ENCODE data around the gene C1QTNF1.

GRCh38 chr17:79033046-79033616, 9.2 kb downstream of the C1QTNF1 start:
- TF ChIP-seq CTCF (IDR thresholded peaks at IDR 0.05 in 2 of 3, conservative IDR thresholded peaks at IDR 0.05 in 1 of 3; ENCODE audit: borderline replicate concordance in 1 of 3, insufficient read depth in 1 of 3, low read depth in 2 of 3, low read length in 2 of 3): no peak
- no peak for TF ChIP-seq POLR2AphosphoS5 (IDR thresholded peaks at IDR 0.05; ENCODE audit: low read depth, low read length)
- no peak for TF ChIP-seq EZH2 (IDR thresholded peaks at IDR 0.05)
- TF ChIP-seq, protein P1, sequence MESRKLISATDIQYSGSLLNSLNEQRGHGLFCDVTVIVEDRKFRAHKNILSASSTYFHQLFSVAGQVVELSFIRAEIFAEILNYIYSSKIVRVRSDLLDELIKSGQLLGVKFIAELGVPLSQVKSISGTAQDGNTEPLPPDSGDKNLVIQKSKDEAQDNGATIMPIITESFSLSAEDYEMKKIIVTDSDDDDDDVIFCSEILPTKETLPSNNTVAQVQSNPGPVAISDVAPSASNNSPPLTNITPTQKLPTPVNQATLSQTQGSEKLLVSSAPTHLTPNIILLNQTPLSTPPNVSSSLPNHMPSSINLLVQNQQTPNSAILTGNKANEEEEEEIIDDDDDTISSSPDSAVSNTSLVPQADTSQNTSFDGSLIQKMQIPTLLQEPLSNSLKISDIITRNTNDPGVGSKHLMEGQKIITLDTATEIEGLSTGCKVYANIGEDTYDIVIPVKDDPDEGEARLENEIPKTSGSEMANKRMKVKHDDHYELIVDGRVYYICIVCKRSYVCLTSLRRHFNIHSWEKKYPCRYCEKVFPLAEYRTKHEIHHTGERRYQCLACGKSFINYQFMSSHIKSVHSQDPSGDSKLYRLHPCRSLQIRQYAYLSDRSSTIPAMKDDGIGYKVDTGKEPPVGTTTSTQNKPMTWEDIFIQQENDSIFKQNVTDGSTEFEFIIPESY (IDR thresholded peaks at IDR 0.05; ENCODE audit: extremely low read depth, insufficient replicate concordance, low read length): no peak
- no peak for TF ChIP-seq ZNF274 (IDR thresholded peaks at IDR 0.05; ENCODE audit: low read depth, low read length)
- no peak for TF ChIP-seq SIN3A (IDR thresholded peaks at IDR 0.05; ENCODE audit: low read depth)
- no peak for TF ChIP-seq CEBPB (IDR thresholded peaks at IDR 0.05; ENCODE audit: low read depth)
- no peak for TF ChIP-seq EZH2phosphoT487 (IDR thresholded peaks at IDR 0.05; ENCODE audit: borderline replicate concordance)
- no peak for TF ChIP-seq POLR2A (IDR thresholded peaks at IDR 0.05; ENCODE audit: borderline replicate concordance, extremely low read depth, insufficient read depth, insufficient read length)
- no peak for TF ChIP-seq EGR1 (IDR thresholded peaks at IDR 0.05; ENCODE audit: low read depth)
- TF ChIP-seq, protein P2, sequence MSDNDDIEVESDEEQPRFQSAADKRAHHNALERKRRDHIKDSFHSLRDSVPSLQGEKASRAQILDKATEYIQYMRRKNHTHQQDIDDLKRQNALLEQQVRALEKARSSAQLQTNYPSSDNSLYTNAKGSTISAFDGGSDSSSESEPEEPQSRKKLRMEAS (IDR thresholded peaks at IDR 0.05): no peak
- TF ChIP-seq TCF7L2 (IDR thresholded peaks at IDR 0.05; ENCODE audit: borderline replicate concordance, extremely low read depth, insufficient read depth, insufficient read length): no peak

All from HCT116 (cell line).